Testis (tissue), 3 donors: ENCODE data around the gene SYMPK. TPM values are rescaled to one million over a fixed set of nuclear protein-coding genes. Genes with fewer than 3 reads are reported as not detected.

Source experiments
- DNase-seq: peaks from one replicate; pipeline ENCODE4 v3.0.0-alpha.2; 2019
- H3K27ac ChIP-seq, 2 donors: fragments of 200-600 bp; sonication (generic); one replicate each; pipeline ENCODE4 v1.5.1; 2019
- H3K27me3 ChIP-seq: fragments of 200-600 bp; sonication (generic); one replicate; pipeline ENCODE4 v1.5.1; 2019
- H3K36me3 ChIP-seq: fragments of 200-600 bp; sonication (generic); one replicate; pipeline ENCODE4 v1.5.1; 2017; ENCODE audit warnings: low read depth; ENCODE audit errors: missing control alignments
- H3K4me1 ChIP-seq: fragments of 200-600 bp; sonication (generic); one replicate; pipeline ENCODE4 v1.5.1; 2019
- H3K4me3 ChIP-seq, 2 donors: fragments of 200-600 bp; sonication (generic); one replicate each; pipeline ENCODE4 v1.5.1; 2017 to 2019
- H3K9me3 ChIP-seq: fragments of 200-600 bp; sonication (generic); one replicate; pipeline ENCODE4 v1.5.1; 2017
- POLR2A ChIP-seq: fragments of 450-650 bp; IDR thresholded peaks from one replicate; pipeline ENCODE4 v1.6.1; 2017; ENCODE audit warnings: antibody characterized with exemption, mild to moderate bottlenecking, moderate library complexity
- WGBS, 2 donors: methylation state at CpG; one replicate each; pipeline ENCODE4 v1.1.5; 2018; 5-methylcytosine and 5-hydroxymethylcytosine counted together
- intact Hi-C: fragments of 100-400 bp; cut with DNase I; formaldehyde crosslinking; loops from one replicate; pipeline ENCODE4 v1.15.1; 2023; ENCODE audit warnings: low total_unique reads
- polyA plus RNA-seq: library from polyadenylated mRNA; stranded (reverse); fragments of 350-450 nt; fragmentation: Illumina TruSeq; extraction: RNeasy Lipid Tissue Mini Kit (QIAGEN cat#74804); gene quantifications from one replicate; pipeline ENCODE4 v1.2.3, GENCODE V29; 2014; ENCODE audit warnings: low read depth, low replicate concordance; ENCODE audit not compliant: insufficient read depth
- total RNA-seq, 2 donors: library from RNA; depleted of rRNA; stranded (reverse); fragments of >200 nt; gene quantifications; one replicate each; pipeline ENCODE4 v1.2.3, GENCODE V29; 2016
- TF ChIP-seq, protein P1 (sequence below), 3 experiments: fragments of 450-650 bp in 2 of 3; fragments of 200-600 bp in 1 of 3; sonication (generic) in 1 of 3; IDR thresholded peaks; one replicate each; pipeline ENCODE4 v1.5.1; 2016 to 2019; ENCODE audit warnings: antibody characterized with exemption in 3 of 3, mild to moderate bottlenecking in 2 of 3, moderate library complexity in 1 of 3

SYMPK gene
- total and polyA plus RNA-seq, 3 donors from 2014 or later, result 123 to 195 (median 142) TPM

DNA sequence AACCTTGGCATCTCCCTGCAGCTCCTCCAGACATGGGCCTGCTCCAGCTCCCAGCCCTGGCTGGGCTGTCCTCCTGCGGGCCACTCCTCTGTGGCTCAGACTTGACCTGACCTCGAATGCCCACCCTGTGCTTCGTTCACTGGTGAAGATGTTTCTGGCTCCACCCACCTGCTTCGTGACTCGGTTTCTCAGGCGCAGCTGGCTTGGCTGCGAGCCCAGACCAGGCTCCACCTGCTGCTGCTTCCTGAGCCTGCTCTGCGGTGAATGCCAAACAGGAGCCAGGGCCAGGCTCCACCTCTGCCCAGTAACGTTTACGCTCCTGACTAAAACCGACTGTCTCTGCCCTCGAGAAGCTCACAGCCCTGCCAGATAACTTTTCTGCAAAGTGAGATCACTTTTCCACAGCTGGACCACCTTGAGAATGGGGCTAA, 38.9 kb downstream of the SYMPK start:
- H3K36me3 ChIP-seq, result no peaks in the 10 kb centered on the region
- no peaks in the 10 kb centered on the region for H3K27me3 ChIP-seq
- 60% methylated on average over 7 to 11 of the region's 12 CpGs for WGBS, 2 donors
- H3K4me1 ChIP-seq, result no peaks in the 10 kb centered on the region
- no peak overlapping the region for H3K4me3 ChIP-seq
- H3K9me3 ChIP-seq, result no peaks in the 10 kb centered on the region
- DNase-seq, result no peak
- intact Hi-C loops, result no loop called here
- TF ChIP-seq, protein P1, sequence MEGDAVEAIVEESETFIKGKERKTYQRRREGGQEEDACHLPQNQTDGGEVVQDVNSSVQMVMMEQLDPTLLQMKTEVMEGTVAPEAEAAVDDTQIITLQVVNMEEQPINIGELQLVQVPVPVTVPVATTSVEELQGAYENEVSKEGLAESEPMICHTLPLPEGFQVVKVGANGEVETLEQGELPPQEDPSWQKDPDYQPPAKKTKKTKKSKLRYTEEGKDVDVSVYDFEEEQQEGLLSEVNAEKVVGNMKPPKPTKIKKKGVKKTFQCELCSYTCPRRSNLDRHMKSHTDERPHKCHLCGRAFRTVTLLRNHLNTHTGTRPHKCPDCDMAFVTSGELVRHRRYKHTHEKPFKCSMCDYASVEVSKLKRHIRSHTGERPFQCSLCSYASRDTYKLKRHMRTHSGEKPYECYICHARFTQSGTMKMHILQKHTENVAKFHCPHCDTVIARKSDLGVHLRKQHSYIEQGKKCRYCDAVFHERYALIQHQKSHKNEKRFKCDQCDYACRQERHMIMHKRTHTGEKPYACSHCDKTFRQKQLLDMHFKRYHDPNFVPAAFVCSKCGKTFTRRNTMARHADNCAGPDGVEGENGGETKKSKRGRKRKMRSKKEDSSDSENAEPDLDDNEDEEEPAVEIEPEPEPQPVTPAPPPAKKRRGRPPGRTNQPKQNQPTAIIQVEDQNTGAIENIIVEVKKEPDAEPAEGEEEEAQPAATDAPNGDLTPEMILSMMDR (IDR thresholded peaks at IDR 0.05), result no peak
- no peak for TF ChIP-seq POLR2A
- H3K27ac ChIP-seq, result no peak overlapping the region

DNA sequence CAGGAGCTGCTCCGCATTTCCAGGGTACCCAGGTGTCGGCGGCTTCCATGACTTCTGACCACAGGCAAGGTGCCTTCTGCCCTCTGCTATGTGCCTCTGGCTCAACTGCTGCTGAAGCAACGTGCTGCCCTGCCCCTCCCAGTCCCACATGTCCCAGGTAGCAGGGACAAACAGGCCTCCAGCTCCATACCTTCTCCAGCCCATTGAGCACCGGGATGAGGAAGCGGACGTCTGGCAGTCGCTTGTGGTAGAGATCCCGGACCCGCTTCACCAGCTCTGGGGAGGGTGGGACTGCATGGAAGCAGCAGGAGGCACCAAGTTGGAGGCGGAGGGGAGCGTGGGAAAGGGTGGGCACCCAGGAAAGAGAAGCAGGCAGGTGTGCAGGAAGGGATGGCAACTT, 39.8 kb downstream of the SYMPK start:
- TF ChIP-seq, protein P1 (IDR thresholded peaks at IDR 0.05), result no peak
- no peak for TF ChIP-seq POLR2A
- Histone ChIP-seq H3K36me3 (no peaks in the 10 kb centered on the region), H3K4me1 (no peaks in the 10 kb centered on the region), H3K9me3 (no peaks in the 10 kb centered on the region), H3K4me3 (no peak overlapping the region), H3K27me3 (no peaks in the 10 kb centered on the region), H3K27ac (no peak overlapping the region)
- intact Hi-C loops, result no loop called here
- WGBS, 2 donors, result 91 to 94% methylated on average over 11 to 12 of the region's 12 CpGs
- DNase-seq, result no peak

DNA sequence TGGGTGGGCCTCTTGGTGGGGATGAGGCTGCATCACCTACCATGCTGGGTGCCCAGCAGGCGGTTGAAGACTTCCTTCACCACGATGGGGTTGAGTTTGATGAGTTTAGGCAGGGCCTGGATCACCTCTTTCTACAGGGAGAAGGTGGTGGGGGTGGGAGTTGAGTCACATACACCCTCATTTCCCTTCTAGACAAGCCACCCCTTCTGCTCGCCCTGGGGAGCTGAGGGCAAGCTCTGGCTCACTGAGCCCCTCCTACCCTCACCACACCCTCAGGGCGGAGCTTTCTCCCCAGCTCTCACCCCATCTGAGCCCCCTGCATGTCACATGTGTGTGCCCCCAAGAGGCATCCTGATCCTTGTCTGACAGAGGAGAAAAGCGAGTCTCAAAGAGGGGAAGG, 40.2 kb downstream of the SYMPK start:
- no peaks in the 10 kb centered on the region for H3K36me3 ChIP-seq
- no peaks in the 10 kb centered on the region for H3K4me1 ChIP-seq
- no peak for DNase-seq
- no peaks in the 10 kb centered on the region for H3K27me3 ChIP-seq
- no peak overlapping the region for H3K27ac ChIP-seq
- H3K4me3 ChIP-seq, result no peak overlapping the region
- 95 to 96% methylated on average over 5 of the region's 5 CpGs for WGBS, 2 donors
- intact Hi-C loops, result no loop called here
- no peaks in the 10 kb centered on the region for H3K9me3 ChIP-seq
- TF ChIP-seq, protein P1 (IDR thresholded peaks at IDR 0.05), result no peak
- TF ChIP-seq POLR2A, result no peak

DNA sequence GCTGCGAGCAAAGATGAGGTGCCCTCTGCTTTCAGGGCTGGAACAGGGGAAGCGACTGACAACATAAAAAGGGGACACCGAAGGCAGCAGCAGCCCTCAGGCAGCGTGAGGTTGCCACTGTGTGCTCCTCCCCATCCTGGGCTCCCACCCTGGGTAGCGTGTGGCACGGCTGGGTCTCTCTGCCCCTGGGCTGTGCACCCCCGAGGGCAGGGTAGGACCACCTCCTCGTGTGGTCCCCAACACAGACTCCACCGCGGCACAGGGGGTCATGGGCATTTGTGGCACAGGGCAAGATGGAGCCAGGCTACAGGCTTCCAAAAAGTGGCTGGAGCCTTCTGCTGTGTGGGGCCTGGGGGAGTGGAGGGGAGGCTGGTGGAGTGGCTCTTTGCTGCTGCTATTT, 41.4 kb downstream of the SYMPK start:
- H3K36me3 ChIP-seq, result no peaks in the 10 kb centered on the region

DNA sequence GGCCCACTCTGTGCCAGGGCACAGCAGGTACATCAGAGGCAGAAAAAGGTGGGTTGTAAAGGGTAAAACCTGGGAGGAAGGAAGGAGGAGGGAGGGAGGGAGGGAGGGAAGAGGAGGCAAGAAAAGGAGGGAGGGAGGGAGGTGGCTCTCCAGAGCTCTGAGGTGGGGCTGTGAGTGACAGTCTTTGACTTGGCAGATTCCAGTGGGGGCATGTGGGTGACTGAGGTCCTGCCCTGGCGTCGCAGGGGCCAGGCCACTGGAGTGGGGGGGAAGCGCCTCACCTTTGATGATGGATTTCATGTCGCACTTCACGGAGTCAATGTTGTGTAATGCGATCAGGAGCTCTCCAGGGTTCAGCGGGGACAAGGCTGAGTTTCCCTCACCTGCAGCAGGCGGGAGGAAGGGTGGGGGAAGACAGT, 41.8 kb downstream of the SYMPK start:
- Histone ChIP-seq H3K36me3 (no peaks in the 10 kb centered on the region), H3K4me1 (no peaks in the 10 kb centered on the region), H3K27me3 (no peaks in the 10 kb centered on the region), H3K9me3 (no peaks in the 10 kb centered on the region), H3K4me3 (no peak overlapping the region), H3K27ac (no peak overlapping the region)
- intact Hi-C loops, result no loop called here
- TF ChIP-seq, protein P1 (IDR thresholded peaks at IDR 0.05), result no peak
- TF ChIP-seq POLR2A, result no peak
- 81 to 91% methylated on average over 8 of the region's 8 CpGs for WGBS, 2 donors
- no peak for DNase-seq

More for the DNA sequence above, 41.4 kb downstream of the SYMPK start:
- DNase-seq, result no peak
- H3K27me3 ChIP-seq, result no peaks in the 10 kb centered on the region
- no peaks in the 10 kb centered on the region for H3K9me3 ChIP-seq
- TF ChIP-seq, protein P1 (IDR thresholded peaks at IDR 0.05), result no peak
- TF ChIP-seq POLR2A, result no peak
- H3K4me3 ChIP-seq, result no peak overlapping the region
- no peak overlapping the region for H3K27ac ChIP-seq
- 79 to 87% methylated on average over 9 to 10 of the region's 10 CpGs for WGBS, 2 donors
- no peaks in the 10 kb centered on the region for H3K4me1 ChIP-seq
- intact Hi-C loops, result no loop called here
